Vagina (tissue), 2 donors: ENCODE data around the gene EPB41L2. TPM values are rescaled to one million over a fixed set of nuclear protein-coding genes. Genes with fewer than 3 reads are reported as not detected.

Source experiments
- DNase-seq, 2 donors: peaks; one replicate each; pipeline ENCODE4 v3.0.0-alpha.2; 2017; ENCODE audit errors: extremely low spot score in 2 of 2
- H3K27ac ChIP-seq: fragments of 200-600 bp; sonication (generic); one replicate; pipeline ENCODE4 v1.5.1; 2019
- H3K27me3 ChIP-seq: fragments of 200-600 bp; sonication (generic); one replicate; pipeline ENCODE4 v1.5.1; 2019
- H3K36me3 ChIP-seq, 2 donors: fragments of 200-600 bp; sonication (generic); one replicate each; pipeline ENCODE4 v1.5.1; 2017 to 2019
- H3K4me1 ChIP-seq: fragments of 200-600 bp; sonication (generic); one replicate; pipeline ENCODE4 v1.5.1; 2019
- H3K4me3 ChIP-seq, 2 donors: fragments of 200-600 bp; sonication (generic); 1 replicate in 1 of 2; 2 replicates in 1 of 2; pipeline ENCODE4 v1.5.1; 2016 to 2019
- H3K9me3 ChIP-seq: fragments of 200-600 bp; sonication (generic); one replicate; pipeline ENCODE4 v1.5.1; 2019
- POLR2A ChIP-seq, 2 donors: fragments of 450-650 bp; IDR thresholded peaks; one replicate each; pipeline ENCODE4 v1.6.1; 2017; ENCODE audit warnings: antibody characterized with exemption in 2 of 2, mild to moderate bottlenecking in 2 of 2, moderate library complexity in 2 of 2
- POLR2AphosphoS5 ChIP-seq, 2 donors: sonication (generic); formaldehyde crosslinking; IDR thresholded peaks; one replicate each; pipeline ENCODE4 v1.9.0; 2017; ENCODE audit warnings: antibody characterized with exemption in 2 of 2, mild to moderate bottlenecking in 2 of 2, low read depth in 1 of 2; ENCODE audit not compliant: insufficient read depth in 1 of 2
- intact Hi-C: fragments of 100-400 bp; cut with DNase I; formaldehyde crosslinking; loops from one replicate; pipeline ENCODE4 v1.15.1; 2023
- total RNA-seq: library from RNA; depleted of rRNA; stranded (reverse); fragments of >200 nt; gene quantifications from one replicate; pipeline ENCODE4 v1.2.3, GENCODE V29; 2016
- TF ChIP-seq, protein P1 (sequence below), 3 experiments: fragments of 450-650 bp in 2 of 3; fragments of 200-600 bp in 1 of 3; sonication (generic) in 1 of 3; IDR thresholded peaks; one replicate each; pipeline ENCODE4 v1.5.1; 2017 to 2019; ENCODE audit warnings: antibody characterized with exemption in 3 of 3, mild to moderate bottlenecking in 2 of 3, moderate library complexity in 2 of 3

EPB41L2 gene
- total RNA-seq, 1 donor from 2014 or later: 96.7 TPM

DNA sequence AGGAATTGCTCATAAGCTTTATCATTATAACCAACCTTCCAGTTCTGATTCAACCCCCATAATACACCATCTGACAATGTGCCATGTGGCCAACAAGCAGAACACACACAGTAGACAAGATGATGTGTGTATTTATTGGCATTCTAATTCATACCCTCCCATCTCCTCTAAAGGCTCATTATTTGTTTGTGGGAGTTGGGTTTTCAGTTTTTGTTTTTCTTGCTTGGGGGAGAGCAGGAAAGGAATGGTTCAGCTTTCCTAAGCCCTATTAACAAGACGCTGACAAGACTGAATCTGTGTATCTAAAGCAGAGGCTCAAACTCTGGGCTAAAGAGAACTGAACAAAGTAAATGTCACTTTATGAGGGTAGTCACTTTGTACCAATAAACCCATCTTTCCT, 36.8 kb downstream of the EPB41L2 start:
- no peaks in the 10 kb centered on the region for H3K36me3 ChIP-seq
- no peaks in the 10 kb centered on the region for H3K27me3 ChIP-seq
- no peak overlapping the region for H3K27ac ChIP-seq
- TF ChIP-seq POLR2AphosphoS5 (IDR thresholded peaks at IDR 0.05; ENCODE audit: insufficient read depth in 1 of 2, low read depth in 1 of 2): no peak
- TF ChIP-seq, protein P1, sequence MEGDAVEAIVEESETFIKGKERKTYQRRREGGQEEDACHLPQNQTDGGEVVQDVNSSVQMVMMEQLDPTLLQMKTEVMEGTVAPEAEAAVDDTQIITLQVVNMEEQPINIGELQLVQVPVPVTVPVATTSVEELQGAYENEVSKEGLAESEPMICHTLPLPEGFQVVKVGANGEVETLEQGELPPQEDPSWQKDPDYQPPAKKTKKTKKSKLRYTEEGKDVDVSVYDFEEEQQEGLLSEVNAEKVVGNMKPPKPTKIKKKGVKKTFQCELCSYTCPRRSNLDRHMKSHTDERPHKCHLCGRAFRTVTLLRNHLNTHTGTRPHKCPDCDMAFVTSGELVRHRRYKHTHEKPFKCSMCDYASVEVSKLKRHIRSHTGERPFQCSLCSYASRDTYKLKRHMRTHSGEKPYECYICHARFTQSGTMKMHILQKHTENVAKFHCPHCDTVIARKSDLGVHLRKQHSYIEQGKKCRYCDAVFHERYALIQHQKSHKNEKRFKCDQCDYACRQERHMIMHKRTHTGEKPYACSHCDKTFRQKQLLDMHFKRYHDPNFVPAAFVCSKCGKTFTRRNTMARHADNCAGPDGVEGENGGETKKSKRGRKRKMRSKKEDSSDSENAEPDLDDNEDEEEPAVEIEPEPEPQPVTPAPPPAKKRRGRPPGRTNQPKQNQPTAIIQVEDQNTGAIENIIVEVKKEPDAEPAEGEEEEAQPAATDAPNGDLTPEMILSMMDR (IDR thresholded peaks at IDR 0.05): no peak
- TF ChIP-seq POLR2A (IDR thresholded peaks at IDR 0.05): no peak
- intact Hi-C loops: no loop called here
- H3K4me3 ChIP-seq: no peak overlapping the region
- H3K4me1 ChIP-seq: no peaks in the 10 kb centered on the region
- no peaks in the 10 kb centered on the region for H3K9me3 ChIP-seq
- DNase-seq: no peak

DNA sequence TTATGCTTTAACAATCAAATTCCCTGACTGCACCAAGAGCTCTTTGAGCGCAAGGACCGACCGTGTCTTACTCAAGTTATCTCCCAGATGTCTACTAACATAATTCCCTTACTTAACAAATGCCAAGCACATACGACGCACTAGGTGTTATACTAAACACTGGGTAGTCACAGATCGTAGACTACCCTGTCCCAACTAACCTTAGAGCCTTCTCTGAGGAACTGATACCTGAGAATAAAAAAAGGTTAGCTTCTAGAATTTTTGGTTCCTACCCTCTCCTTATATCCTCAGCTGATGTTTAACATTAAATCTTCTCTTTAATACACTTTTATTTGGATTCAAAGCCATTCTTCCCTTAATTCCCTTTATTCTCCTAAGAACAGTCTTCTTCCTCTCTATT, 38.5 kb downstream of the EPB41L2 start:
- Histone ChIP-seq H3K36me3 (no peaks in the 10 kb centered on the region), H3K4me3 (no peak overlapping the region), H3K9me3 (no peaks in the 10 kb centered on the region), H3K27me3 (no peaks in the 10 kb centered on the region), H3K27ac (no peak overlapping the region), H3K4me1 (no peaks in the 10 kb centered on the region)
- no peak for TF ChIP-seq POLR2AphosphoS5 (IDR thresholded peaks at IDR 0.05; ENCODE audit: insufficient read depth in 1 of 2, low read depth in 1 of 2)
- TF ChIP-seq, protein P1 (IDR thresholded peaks at IDR 0.05): no peak
- TF ChIP-seq POLR2A (IDR thresholded peaks at IDR 0.05): no peak
- intact Hi-C loops: loop anchor here (5.0 kb wide), 1 partner anchor 1072 kb away; no protein-coding TSS in a partner anchor
- no peak for DNase-seq

DNA sequence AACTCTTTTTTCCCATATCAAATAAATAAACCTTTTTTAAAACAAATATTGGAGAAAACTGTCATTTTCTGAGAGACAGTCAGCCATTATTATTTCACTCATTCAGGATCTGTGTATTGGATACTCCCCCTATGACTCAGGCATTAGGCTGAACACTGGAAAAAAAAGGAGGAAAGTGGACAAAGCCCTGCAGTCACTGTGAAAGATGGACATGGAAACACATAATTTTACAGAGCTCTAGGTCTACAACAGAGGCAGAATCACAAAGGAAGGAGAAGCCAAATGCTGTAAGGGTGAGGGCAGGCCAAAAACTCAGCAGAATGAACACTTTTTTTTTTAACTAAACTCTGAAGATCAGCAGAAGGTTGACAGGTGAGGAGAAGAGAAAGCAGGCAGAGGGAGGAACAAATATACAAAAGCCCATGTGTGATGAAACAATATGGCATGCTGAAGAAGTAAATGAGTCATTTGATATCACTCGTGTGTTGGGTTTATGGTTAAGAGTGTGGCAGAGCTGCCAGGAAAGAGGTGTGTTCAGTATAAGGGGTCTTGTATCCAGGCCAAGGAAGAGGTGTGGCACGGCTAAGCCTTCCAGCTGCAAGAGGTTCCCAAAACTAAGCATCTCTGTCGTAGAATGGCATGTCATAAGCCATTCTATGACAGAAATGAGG, 39.1 kb downstream of the EPB41L2 start:
- Histone ChIP-seq H3K27me3 (no peaks in the 10 kb centered on the region), H3K27ac (no peak overlapping the region), H3K9me3 (no peaks in the 10 kb centered on the region), H3K36me3 (no peaks in the 10 kb centered on the region), H3K4me3 (no peak overlapping the region), H3K4me1 (no peaks in the 10 kb centered on the region)
- intact Hi-C loops: loop anchor here (5.0 kb wide), 1 partner anchor 1072 kb away; no protein-coding TSS in a partner anchor
- no peak for DNase-seq
- TF ChIP-seq POLR2A (IDR thresholded peaks at IDR 0.05) (no peak), POLR2AphosphoS5 (IDR thresholded peaks at IDR 0.05; ENCODE audit: insufficient read depth in 1 of 2, low read depth in 1 of 2) (no peak)
- TF ChIP-seq, protein P1 (IDR thresholded peaks at IDR 0.05): no peak

DNA sequence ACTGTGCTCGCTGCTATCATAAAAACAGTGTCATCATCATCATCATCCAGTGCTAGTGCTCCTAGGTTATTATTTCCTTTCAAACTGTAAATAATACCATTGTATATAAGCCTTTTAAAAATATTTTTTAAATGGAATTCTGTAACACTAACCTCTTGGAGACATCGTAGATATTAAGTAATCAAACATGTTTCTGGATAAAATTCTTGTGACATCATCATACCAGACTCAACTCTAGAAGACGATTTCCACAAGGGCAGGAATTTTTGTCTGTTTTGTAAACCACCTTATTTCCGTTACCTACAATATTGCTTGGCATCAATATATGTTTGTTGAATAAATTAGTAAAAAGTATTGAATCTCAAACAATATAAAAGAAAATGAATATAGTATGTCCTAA, 40.4 kb downstream of the EPB41L2 start:
- H3K4me1 ChIP-seq: no peaks in the 10 kb centered on the region
- H3K9me3 ChIP-seq: no peaks in the 10 kb centered on the region
- H3K27ac ChIP-seq: no peak overlapping the region
- intact Hi-C loops: loop anchor here (5.0 kb wide), 1 partner anchor 1070 kb away; no protein-coding TSS in a partner anchor
- no peaks in the 10 kb centered on the region for H3K36me3 ChIP-seq
- no peaks in the 10 kb centered on the region for H3K27me3 ChIP-seq
- no peak overlapping the region for H3K4me3 ChIP-seq
- DNase-seq: no peak
- TF ChIP-seq, protein P1 (IDR thresholded peaks at IDR 0.05): no peak
- TF ChIP-seq POLR2A (IDR thresholded peaks at IDR 0.05) (no peak), POLR2AphosphoS5 (IDR thresholded peaks at IDR 0.05; ENCODE audit: insufficient read depth in 1 of 2, low read depth in 1 of 2) (no peak)

DNA sequence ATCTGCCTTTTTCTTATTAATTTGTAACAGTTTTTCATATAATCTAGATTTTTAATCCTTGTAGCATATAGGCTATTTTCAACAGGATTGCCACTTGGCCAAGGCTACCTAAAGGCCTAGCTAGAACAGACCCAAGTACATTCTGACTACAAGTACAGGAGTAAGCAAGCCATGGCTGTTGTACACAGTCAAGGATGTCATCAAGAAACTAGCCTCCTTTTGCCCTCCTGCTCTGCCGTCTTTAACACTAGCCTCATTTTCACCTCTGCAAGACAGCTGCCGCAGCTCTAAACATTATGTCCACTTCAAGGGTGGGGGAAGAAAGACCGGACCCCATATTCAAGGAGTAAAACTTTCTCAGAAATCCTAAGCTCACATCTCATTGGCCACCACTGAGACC, 45.1 kb downstream of the EPB41L2 start:
- Histone ChIP-seq H3K27ac (no peak overlapping the region), H3K36me3 (no peaks in the 10 kb centered on the region), H3K9me3 (no peaks in the 10 kb centered on the region), H3K4me1 (peaks cover 34% of the 10 kb centered on the region), H3K27me3 (no peaks in the 10 kb centered on the region), H3K4me3 (no peak overlapping the region)
- DNase-seq: no peak
- TF ChIP-seq, protein P1 (IDR thresholded peaks at IDR 0.05): no peak
- no peak for TF ChIP-seq POLR2A (IDR thresholded peaks at IDR 0.05)
- TF ChIP-seq POLR2AphosphoS5 (IDR thresholded peaks at IDR 0.05; ENCODE audit: insufficient read depth in 1 of 2, low read depth in 1 of 2): no peak
- intact Hi-C loops: no loop called here
